IPS DF 19.7 (cell line): ENCODE results near the gene DCC.
A peak's percentile ranks its signal among the peaks of the same experiment; 100 is the strongest.

ENCODE experiments used
- DNase-seq: peaks from one replicate; pipeline ENCODE4 v3.0.0-alpha.2; 2013; ENCODE audit warnings: low read depth, low spot score

DCC gene

GRCh38 chr18:52682260-52682659 lies 342.3 kb downstream of the DCC start:
- peak; percentile 64 for DNase-seq

GRCh38 chr18:52685316-52685715 lies 345.3 kb downstream of the DCC start:
- DNase-seq, result no peak

- no peak for DNase-seq
Observed at GRCh38 chr18:52691841-52692240, 351.8 kb downstream of the DCC start.

GRCh38 chr18:52694804-52695203 lies 354.8 kb downstream of the DCC start:
- DNase-seq, result no peak

- DNase-seq, result no peak
Observed at GRCh38 chr18:52700116-52700515, 360.1 kb downstream of the DCC start.

- no peak for DNase-seq
Observed at GRCh38 chr18:52700816-52701215, 360.8 kb downstream of the DCC start.

- DNase-seq, result no peak
Observed at GRCh38 chr18:52701219-52701935, 361.4 kb downstream of the DCC start.

GRCh38 chr18:52715421-52715820 lies 375.4 kb downstream of the DCC start:
- DNase-seq, result no peak

- no peak for DNase-seq
Observed at GRCh38 chr18:52715991-52716390, 376.0 kb downstream of the DCC start.

GRCh38 chr18:52716973-52717372 lies 377.0 kb downstream of the DCC start:
- no peak for DNase-seq

GRCh38 chr18:52722904-52723303 lies 382.9 kb downstream of the DCC start:
- no peak for DNase-seq

- no peak for DNase-seq
Observed at GRCh38 chr18:52723550-52723970, 383.6 kb downstream of the DCC start.

GRCh38 chr18:52730972-52731619 lies 391.1 kb downstream of the DCC start:
- no peak for DNase-seq

- DNase-seq, result no peak
Observed at GRCh38 chr18:52738946-52739345, 398.9 kb downstream of the DCC start.

- DNase-seq, result no peak
Observed at GRCh38 chr18:52746986-52747385, 407.0 kb downstream of the DCC start.

- DNase-seq, result no peak
Observed at GRCh38 chr18:52747869-52748268, 407.9 kb downstream of the DCC start.

GRCh38 chr18:52748343-52748742 lies 408.3 kb downstream of the DCC start:
- no peak for DNase-seq

- DNase-seq, result no peak
Observed at GRCh38 chr18:52749542-52749941, 409.5 kb downstream of the DCC start.

- DNase-seq, result no peak
Observed at GRCh38 chr18:52750995-52751394, 411.0 kb downstream of the DCC start.

- no peak for DNase-seq
Observed at GRCh38 chr18:52764316-52764715, 424.3 kb downstream of the DCC start.

GRCh38 chr18:52766002-52766545 lies 426.1 kb downstream of the DCC start:
- no peak for DNase-seq

GRCh38 chr18:52781113-52781512 lies 441.1 kb downstream of the DCC start:
- no peak for DNase-seq

- no peak for DNase-seq
Observed at GRCh38 chr18:52791321-52791720, 451.3 kb downstream of the DCC start.
